Measurements from ENCODE around the gene SMIM32.

DNA sequence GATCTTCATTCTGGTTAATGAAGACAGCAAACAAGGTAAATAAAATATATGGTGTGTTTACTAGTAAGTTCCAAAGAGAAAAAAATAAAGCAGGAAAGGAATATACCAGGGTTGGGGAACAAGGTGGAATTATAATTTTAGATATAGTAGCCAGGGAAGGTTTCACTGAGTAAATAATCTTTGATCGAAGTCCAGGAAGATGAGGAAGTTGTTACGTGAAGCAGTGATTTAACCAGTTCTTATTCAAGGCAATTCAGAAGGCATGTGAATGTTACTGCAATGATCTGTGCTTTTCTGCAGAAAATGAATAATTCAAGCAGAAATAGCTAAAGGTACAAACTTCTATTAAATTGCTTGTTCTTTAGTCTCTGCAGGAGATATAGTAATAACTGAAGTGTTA, 6.2 kb downstream of the SMIM32 start:
- TF ChIP-seq, protein P1, sequence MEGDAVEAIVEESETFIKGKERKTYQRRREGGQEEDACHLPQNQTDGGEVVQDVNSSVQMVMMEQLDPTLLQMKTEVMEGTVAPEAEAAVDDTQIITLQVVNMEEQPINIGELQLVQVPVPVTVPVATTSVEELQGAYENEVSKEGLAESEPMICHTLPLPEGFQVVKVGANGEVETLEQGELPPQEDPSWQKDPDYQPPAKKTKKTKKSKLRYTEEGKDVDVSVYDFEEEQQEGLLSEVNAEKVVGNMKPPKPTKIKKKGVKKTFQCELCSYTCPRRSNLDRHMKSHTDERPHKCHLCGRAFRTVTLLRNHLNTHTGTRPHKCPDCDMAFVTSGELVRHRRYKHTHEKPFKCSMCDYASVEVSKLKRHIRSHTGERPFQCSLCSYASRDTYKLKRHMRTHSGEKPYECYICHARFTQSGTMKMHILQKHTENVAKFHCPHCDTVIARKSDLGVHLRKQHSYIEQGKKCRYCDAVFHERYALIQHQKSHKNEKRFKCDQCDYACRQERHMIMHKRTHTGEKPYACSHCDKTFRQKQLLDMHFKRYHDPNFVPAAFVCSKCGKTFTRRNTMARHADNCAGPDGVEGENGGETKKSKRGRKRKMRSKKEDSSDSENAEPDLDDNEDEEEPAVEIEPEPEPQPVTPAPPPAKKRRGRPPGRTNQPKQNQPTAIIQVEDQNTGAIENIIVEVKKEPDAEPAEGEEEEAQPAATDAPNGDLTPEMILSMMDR (IDR thresholded peaks at IDR 0.05), result peak in 2 of 6 experiments; percentile 34 to 44
- no peak for TF ChIP-seq POLR2A (IDR thresholded peaks at IDR 0.05)
